22Rv1 (cell line): ENCODE results near the gene RAB22A.

ENCODE experiments used
- CTCF ChIP-seq: fragments of 450-650 bp; IDR thresholded peaks from 2 replicates; pipeline ENCODE4 v1.5.1; 2017; ENCODE audit warnings: mild to moderate bottlenecking
- ZFX ChIP-seq: fragments of 450-650 bp; IDR thresholded peaks from 2 replicates; pipeline ENCODE4 v1.6.1; 2017; ENCODE audit warnings: antibody characterized with exemption, borderline replicate concordance

GRCh38 chr20:58340151-58340550, 30.6 kb downstream of the RAB22A start:
- no peak for TF ChIP-seq CTCF
- no peak for TF ChIP-seq ZFX
